Right lobe of liver (tissue), 6 donors: ENCODE measurements around the gene PKD2. TPM values are rescaled to one million over a fixed set of nuclear protein-coding genes. Genes with fewer than 3 reads are reported as not detected.
A peak's percentile ranks its signal among the peaks of the same experiment; 100 is the strongest.

Experiments used
- ATAC-seq, 4 donors: fragments of 200-7000 bp; cut with Tn5 transposase; one replicate each; pipeline ENCODE4 v1.9.1; 2020; ENCODE audit warnings: mild to moderate bottlenecking in 4 of 4, moderate library complexity in 4 of 4
- DNase-seq, 3 donors: peaks; one replicate each; pipeline ENCODE4 v3.0.0-alpha.2; 2020
- H3K27ac ChIP-seq, 3 donors: fragments of 200-600 bp; one replicate each; pipeline ENCODE4 v1.8.0; 2022
- H3K27me3 ChIP-seq, 2 donors: fragments of 200-600 bp; one replicate each; pipeline ENCODE4 v1.8.0; 2022
- H3K36me3 ChIP-seq, 4 donors: fragments of 200-600 bp; sonication (generic) in 1 of 4; one replicate each; pipeline versions ENCODE4 v1.5.1 to v1.8.0; 2017 to 2022; ENCODE audit warnings: control low read depth in 1 of 4
- H3K4me1 ChIP-seq, 4 donors: fragments of 200-600 bp; sonication (generic) in 1 of 4; one replicate each; pipeline versions ENCODE4 v1.5.1 to v1.8.0; 2017 to 2022; ENCODE audit warnings: control low read depth in 1 of 4
- H3K4me3 ChIP-seq, 3 donors: fragments of 200-600 bp; one replicate each; pipeline ENCODE4 v1.8.0; 2022
- H3K9me3 ChIP-seq, 4 donors: fragments of 200-600 bp; sonication (generic) in 1 of 4; one replicate each; pipeline versions ENCODE4 v1.5.1 to v1.8.0; 2017 to 2022; ENCODE audit warnings: control low read depth in 1 of 4
- POLR2A ChIP-seq: fragments of 450-650 bp; IDR thresholded peaks from one replicate; pipeline ENCODE4 v1.6.1; 2017; ENCODE audit warnings: antibody characterized with exemption, mild to moderate bottlenecking
- WGBS: methylation state at CpG from one replicate; pipeline ENCODE4 v1.1.6; 2018; ENCODE audit warnings: low coverage, low lambda C conversion rate; ENCODE audit not compliant: insufficient coverage; ENCODE audit errors: missing lambda C conversion rate; 5-methylcytosine and 5-hydroxymethylcytosine counted together
- intact Hi-C, 2 donors: fragments of 100-400 bp; cut with DNase I; formaldehyde crosslinking; loops; one replicate each; pipeline versions ENCODE4 v1.11.2 to v1.14.1; 2022
- total RNA-seq, 6 experiments: library from RNA; depleted of rRNA in 2 of 6; stranded (reverse); fragments of >200 nt in 2 of 6; fragmentation: NEBNext Ultra II Directional in 3 of 6; extraction: Animal tissue kit (Norgen Biotek cat#: 25700) in 3 of 6; gene quantifications; one replicate each; pipeline versions ENCODE4 v1.1.0 to v1.2.4, GENCODE V29; 2016 to 2023
- TF ChIP-seq, protein P1 (sequence below), 4 donors: fragments of 200-600 bp in 3 of 4; fragments of 450-650 bp in 1 of 4; IDR thresholded peaks; one replicate each; pipeline versions ENCODE4 v1.5.1 to v1.8.0; 2016 to 2022; ENCODE audit warnings: antibody characterized with exemption in 4 of 4, mild to moderate bottlenecking in 2 of 4
- donor health status: DM: no; HTN: yes; CAD: no.
- donor health status: DM: no; HTN: no; CAD: no.
- donor health status: DM: no; HTN: no; CAD: no.
- donor health status: DM: no; HTN: yes; CAD: no.
- donor health status: DM: no; HTN: yes; CAD: no.

The PKD2 gene
- total RNA-seq, 6 experiments from 2014 or later, result 5.5 to 9.0 (median 6.7) TPM

DNA sequence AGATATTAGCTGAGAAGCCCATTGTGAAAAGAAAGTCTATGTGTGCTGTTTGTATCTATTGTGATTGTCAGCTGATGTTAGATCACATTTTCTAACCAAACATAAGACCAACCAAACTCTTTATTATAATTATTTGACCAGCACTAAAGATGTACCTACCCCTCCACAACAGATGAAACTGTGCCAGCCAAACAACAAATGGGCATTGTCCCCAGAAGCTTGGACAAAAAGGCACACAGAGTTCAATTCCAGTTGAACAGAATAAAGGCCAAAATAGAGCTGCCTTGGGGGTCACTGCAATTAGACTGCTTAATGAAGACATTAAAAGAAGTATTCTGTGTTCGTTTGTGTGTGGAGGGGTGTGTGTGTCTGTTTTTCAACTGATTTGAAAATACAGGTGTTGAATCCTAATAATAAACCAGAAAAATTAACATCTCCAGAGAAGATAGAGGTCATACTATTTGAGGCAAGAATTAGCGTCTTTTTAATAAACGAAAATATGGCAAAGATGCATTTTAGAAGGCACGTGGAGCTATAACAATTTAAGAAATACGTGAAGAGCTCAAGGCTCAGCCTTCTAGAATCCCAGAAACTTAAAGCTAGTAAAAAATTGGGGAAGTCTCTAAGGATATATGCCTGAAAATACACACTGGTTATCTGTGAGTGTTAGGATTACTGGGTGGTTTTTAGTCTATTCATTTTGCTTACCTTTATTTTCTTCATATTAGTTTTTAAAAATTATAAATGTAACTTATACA lies 29.7 kb upstream of the PKD2 start:
- ATAC-seq (no peak), DNase-seq (no peak)
- Histone ChIP-seq H3K27me3 (no peaks in the 10 kb centered on the region), H3K9me3 (no peaks in the 10 kb centered on the region), H3K36me3 (no peaks in the 10 kb centered on the region), H3K4me3 (no peak overlapping the region), H3K4me1 (peaks cover 0 to 21% (median 8%) of the 10 kb centered on the region in 4 donors), H3K27ac (no peak overlapping the region)
- intact Hi-C loops, result no loop called here
- no peak for TF ChIP-seq POLR2A
- TF ChIP-seq, protein P1, sequence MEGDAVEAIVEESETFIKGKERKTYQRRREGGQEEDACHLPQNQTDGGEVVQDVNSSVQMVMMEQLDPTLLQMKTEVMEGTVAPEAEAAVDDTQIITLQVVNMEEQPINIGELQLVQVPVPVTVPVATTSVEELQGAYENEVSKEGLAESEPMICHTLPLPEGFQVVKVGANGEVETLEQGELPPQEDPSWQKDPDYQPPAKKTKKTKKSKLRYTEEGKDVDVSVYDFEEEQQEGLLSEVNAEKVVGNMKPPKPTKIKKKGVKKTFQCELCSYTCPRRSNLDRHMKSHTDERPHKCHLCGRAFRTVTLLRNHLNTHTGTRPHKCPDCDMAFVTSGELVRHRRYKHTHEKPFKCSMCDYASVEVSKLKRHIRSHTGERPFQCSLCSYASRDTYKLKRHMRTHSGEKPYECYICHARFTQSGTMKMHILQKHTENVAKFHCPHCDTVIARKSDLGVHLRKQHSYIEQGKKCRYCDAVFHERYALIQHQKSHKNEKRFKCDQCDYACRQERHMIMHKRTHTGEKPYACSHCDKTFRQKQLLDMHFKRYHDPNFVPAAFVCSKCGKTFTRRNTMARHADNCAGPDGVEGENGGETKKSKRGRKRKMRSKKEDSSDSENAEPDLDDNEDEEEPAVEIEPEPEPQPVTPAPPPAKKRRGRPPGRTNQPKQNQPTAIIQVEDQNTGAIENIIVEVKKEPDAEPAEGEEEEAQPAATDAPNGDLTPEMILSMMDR (IDR thresholded peaks at IDR 0.05), result no peak
- 47% methylated on average over 4 of the region's 5 CpGs for WGBS

DNA sequence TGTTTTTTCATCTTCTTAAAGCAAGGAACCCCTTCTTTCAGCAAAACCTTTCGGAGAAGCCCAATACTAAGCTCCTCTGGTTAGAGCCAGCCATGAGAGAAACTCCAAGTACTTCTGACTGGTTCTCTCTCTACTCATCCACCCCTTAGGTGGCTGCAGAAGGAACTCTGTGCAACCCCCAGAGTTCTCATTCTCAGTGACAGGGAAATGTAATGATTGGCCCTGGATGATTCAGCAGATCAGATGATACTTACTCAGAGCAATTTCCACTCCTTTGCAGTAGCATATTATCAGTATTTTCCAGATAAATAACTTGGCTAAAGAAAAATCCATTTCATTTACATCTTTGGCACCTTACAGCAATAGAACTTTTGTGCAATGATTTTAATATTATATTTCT lies 28.8 kb upstream of the PKD2 start:
- DNase-seq (no peak), ATAC-seq (peak in 1 of 4 donors; percentile 12)
- Histone ChIP-seq H3K4me3 (no peak overlapping the region), H3K36me3 (no peaks in the 10 kb centered on the region), H3K27me3 (no peaks in the 10 kb centered on the region), H3K4me1 (peaks cover 0 to 17% (median 5%) of the 10 kb centered on the region in 4 donors), H3K27ac (no peak overlapping the region), H3K9me3 (no peaks in the 10 kb centered on the region)
- TF ChIP-seq, protein P1 (IDR thresholded peaks at IDR 0.05), result no peak
- no peak for TF ChIP-seq POLR2A
- WGBS, result 100% methylated on average over 1 of the region's 1 CpG
- intact Hi-C loops, result no loop called here

DNA sequence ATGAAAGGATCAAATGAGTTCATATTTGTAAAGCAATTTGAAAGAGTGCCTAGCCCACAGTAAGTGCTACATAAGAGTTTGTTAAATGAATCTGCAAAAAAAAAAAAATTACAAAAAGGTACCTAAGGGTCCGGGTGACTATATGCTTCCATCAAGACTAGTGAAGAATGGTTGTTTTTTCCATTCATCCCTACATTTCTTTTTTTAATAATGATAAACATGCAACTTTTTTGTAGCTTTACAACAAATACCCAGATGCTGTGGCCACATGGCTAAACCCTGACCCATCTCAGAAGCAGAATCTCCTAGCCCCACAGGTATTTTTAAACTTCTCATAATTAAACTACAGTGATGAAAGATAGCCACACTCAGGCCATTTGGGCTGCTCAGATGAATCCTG lies 27.6 kb upstream of the PKD2 start:
- Histone ChIP-seq H3K4me1 (peaks cover 0 to 7% (median 3%) of the 10 kb centered on the region in 4 donors), H3K36me3 (no peaks in the 10 kb centered on the region), H3K9me3 (no peaks in the 10 kb centered on the region), H3K27me3 (no peaks in the 10 kb centered on the region), H3K27ac (no peak overlapping the region), H3K4me3 (no peak overlapping the region)
- no peak for DNase-seq
- intact Hi-C loops, result no loop called here
- TF ChIP-seq, protein P1 (IDR thresholded peaks at IDR 0.05), result no peak
- no peak for TF ChIP-seq POLR2A
- 68% methylated on average over 1 of the region's 1 CpG for WGBS
- ATAC-seq, result no peak

DNA sequence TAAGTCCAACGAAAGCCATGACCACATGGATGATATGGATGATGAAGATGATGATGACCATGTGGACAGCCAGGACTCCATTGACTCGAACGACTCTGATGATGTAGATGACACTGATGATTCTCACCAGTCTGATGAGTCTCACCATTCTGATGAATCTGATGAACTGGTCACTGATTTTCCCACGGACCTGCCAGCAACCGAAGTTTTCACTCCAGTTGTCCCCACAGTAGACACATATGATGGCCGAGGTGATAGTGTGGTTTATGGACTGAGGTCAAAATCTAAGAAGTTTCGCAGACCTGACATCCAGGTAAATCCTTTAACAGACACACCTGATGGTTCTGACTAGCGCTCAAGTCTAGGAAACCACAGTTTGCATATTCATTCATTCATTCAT lies 25.9 kb upstream of the PKD2 start:
- WGBS, result 71% methylated on average over 6 of the region's 8 CpGs
- H3K4me3 ChIP-seq, result no peak overlapping the region
- TF ChIP-seq, protein P1 (IDR thresholded peaks at IDR 0.05), result no peak
- TF ChIP-seq POLR2A, result no peak
- no peaks in the 10 kb centered on the region for H3K36me3 ChIP-seq
- DNase-seq (no peak), ATAC-seq (no peak)
- no peak overlapping the region for H3K27ac ChIP-seq
- H3K27me3 ChIP-seq, result no peaks in the 10 kb centered on the region
- H3K4me1 ChIP-seq, result no peaks in the 10 kb centered on the region
- intact Hi-C loops, result no loop called here
- H3K9me3 ChIP-seq, result no peaks in the 10 kb centered on the region
